Osteoblast (primary cell): ENCODE measurements around the gene CCNY. TPM values are rescaled to one million over a fixed set of nuclear protein-coding genes. Genes with fewer than 3 reads are reported as not detected.

Source experiments
- DNase-seq: peaks from one replicate; pipeline ENCODE4 v3.0.0; 2011; ENCODE audit warnings: low spot score, mixed read lengths; ENCODE audit not compliant: insufficient read length; ENCODE audit errors: missing footprints
- H2AFZ ChIP-seq: 2 replicates; pipeline ENCODE4 v1.6.0; 2011; ENCODE audit warnings: mild to moderate bottlenecking, low read length
- H3K27ac ChIP-seq: 2 replicates; pipeline ENCODE4 v1.5.1; 2011; ENCODE audit warnings: mild to moderate bottlenecking, low read depth, low read length, moderate library complexity
- H3K27me3 ChIP-seq: 2 replicates; pipeline ENCODE4 v1.6.0; 2012; ENCODE audit warnings: mild to moderate bottlenecking, control low read depth, inconsistent platforms, low read length, moderate library complexity; ENCODE audit not compliant: insufficient read depth
- H3K36me3 ChIP-seq: 2 replicates; pipeline ENCODE4 v1.5.1; 2011; ENCODE audit warnings: mild to moderate bottlenecking, low read length, control low read depth, moderate library complexity; ENCODE audit not compliant: insufficient read depth
- H3K4me1 ChIP-seq: 2 replicates; pipeline ENCODE4 v1.5.1; 2011; ENCODE audit warnings: mild to moderate bottlenecking, low read length, control low read depth, moderate library complexity; ENCODE audit not compliant: insufficient read depth
- H3K4me2 ChIP-seq: 2 replicates; pipeline ENCODE4 v1.6.0; 2011; ENCODE audit warnings: mild to moderate bottlenecking, low read length; ENCODE audit not compliant: insufficient read depth
- H3K4me3 ChIP-seq: fragments of 200-600 bp; sonication (generic); 3 replicates; pipeline ENCODE4 v1.5.1; 2012; ENCODE audit warnings: mild to moderate bottlenecking, low read length, inconsistent platforms; ENCODE audit not compliant: insufficient read depth
- H3K79me2 ChIP-seq: 2 replicates; pipeline ENCODE4 v1.6.0; 2012; ENCODE audit warnings: mild to moderate bottlenecking, low read length, control low read depth, inconsistent platforms; ENCODE audit not compliant: insufficient read depth
- H3K9me3 ChIP-seq: 2 replicates; pipeline ENCODE4 v1.5.1; 2011; ENCODE audit warnings: low read depth, low read length, control low read depth
- H4K20me1 ChIP-seq: 2 replicates; pipeline ENCODE4 v1.6.0; 2012; ENCODE audit warnings: mild to moderate bottlenecking, low read length, control low read depth; ENCODE audit not compliant: insufficient read depth
- CTCF ChIP-seq: IDR thresholded peaks from 2 replicates; pipeline ENCODE4 v1.5.1; 2011; ENCODE audit warnings: mild to moderate bottlenecking, low read depth, low read length, moderate library complexity; ENCODE audit errors: extremely low read depth
- total RNA-seq: library from RNA; depleted of rRNA; stranded (reverse); fragments of >200 nt; gene quantifications from 2 replicates; pipeline ENCODE4 v1.2.3, GENCODE V29; 2012

CCNY gene
- 53.2 and 63.9 TPM in 2 replicates for total RNA-seq

- DNase-seq, result peak; percentile 98
- no peak for TF ChIP-seq CTCF
- Histone ChIP-seq H3K4me3 (peak within 1 kb of the TSS; percentile 84), H3K9me3 (no peaks in the 10 kb centered on the region), H3K4me1 (peaks cover 32% of the 10 kb centered on the region), H3K27me3 (no peaks in the 10 kb centered on the region), H3K4me2 (peak within 1 kb of the TSS; percentile 88), H3K79me2 (peaks cover 85% of the 10 kb centered on the region), H3K36me3 (no peaks in the 10 kb centered on the region), H3K27ac (peak within 1 kb of the TSS; percentile 63), H2AFZ (peak within 1 kb of the TSS; percentile 75), H4K20me1 (peaks cover 34% of the 10 kb centered on the region)
These were observed at the start of gene CCNY for GRCh38 chr10:35336084-35336831. TSS of gene CCNY (plus strand) at chr10:35336509. CDS start at chr10:35337054, 545 bp downstream.

GRCh38 chr10:35289198-35289597 lies 47.1 kb upstream of the CCNY start:
- no peaks in the 10 kb centered on the region for H3K9me3 ChIP-seq
- no peak overlapping the region for H3K4me3 ChIP-seq
- H3K27ac ChIP-seq, result no peak overlapping the region
- H3K36me3 ChIP-seq, result no peaks in the 10 kb centered on the region
- no peak for DNase-seq
- no peak for TF ChIP-seq CTCF
- H3K4me1 ChIP-seq, result no peaks in the 10 kb centered on the region
- no peak overlapping the region for H2AFZ ChIP-seq
- no peaks in the 10 kb centered on the region for H4K20me1 ChIP-seq
- no peak overlapping the region for H3K4me2 ChIP-seq
- H3K79me2 ChIP-seq, result no peaks in the 10 kb centered on the region
- no peaks in the 10 kb centered on the region for H3K27me3 ChIP-seq

GRCh38 chr10:35294506-35294905 lies 41.8 kb upstream of the CCNY start:
- Histone ChIP-seq H2AFZ (no peak overlapping the region), H3K4me3 (no peak overlapping the region), H3K79me2 (no peaks in the 10 kb centered on the region), H3K36me3 (no peaks in the 10 kb centered on the region), H4K20me1 (no peaks in the 10 kb centered on the region), H3K4me2 (no peak overlapping the region), H3K27ac (no peak overlapping the region), H3K9me3 (no peaks in the 10 kb centered on the region), H3K27me3 (no peaks in the 10 kb centered on the region), H3K4me1 (no peaks in the 10 kb centered on the region)
- no peak for DNase-seq
- TF ChIP-seq CTCF, result no peak

GRCh38 chr10:35299016-35299415 lies 37.3 kb upstream of the CCNY start:
- no peaks in the 10 kb centered on the region for H3K79me2 ChIP-seq
- H3K36me3 ChIP-seq, result no peaks in the 10 kb centered on the region
- H4K20me1 ChIP-seq, result no peaks in the 10 kb centered on the region
- no peak overlapping the region for H3K4me3 ChIP-seq
- no peak for TF ChIP-seq CTCF
- H3K27ac ChIP-seq, result no peak overlapping the region
- H2AFZ ChIP-seq, result no peak overlapping the region
- no peak for DNase-seq
- no peaks in the 10 kb centered on the region for H3K9me3 ChIP-seq
- no peak overlapping the region for H3K4me2 ChIP-seq
- H3K27me3 ChIP-seq, result no peaks in the 10 kb centered on the region
- H3K4me1 ChIP-seq, result peaks cover 4% of the 10 kb centered on the region
